Dermis microvascular lymphatic vessel endothelial cell (primary cell): Measurements from ENCODE around the gene ARHGAP15. TPM values are rescaled to one million over a fixed set of nuclear protein-coding genes. Genes with fewer than 3 reads are reported as not detected.

Experiments
- DNase-seq, 2 donors: peaks; one replicate each; pipeline versions ENCODE4 v3.0.0 to v3.0.0-alpha.2; 2010; ENCODE audit warnings: low read depth in 2 of 2
- total RNA-seq: library from RNA; depleted of rRNA; stranded (reverse); fragments of >200 nt; gene quantifications from 2 replicates; pipeline ENCODE4 v1.2.1, GENCODE V29; 2014

Gene ARHGAP15
- total RNA-seq, 1 donor from 2014 or later = under 0.01 TPM

DNA sequence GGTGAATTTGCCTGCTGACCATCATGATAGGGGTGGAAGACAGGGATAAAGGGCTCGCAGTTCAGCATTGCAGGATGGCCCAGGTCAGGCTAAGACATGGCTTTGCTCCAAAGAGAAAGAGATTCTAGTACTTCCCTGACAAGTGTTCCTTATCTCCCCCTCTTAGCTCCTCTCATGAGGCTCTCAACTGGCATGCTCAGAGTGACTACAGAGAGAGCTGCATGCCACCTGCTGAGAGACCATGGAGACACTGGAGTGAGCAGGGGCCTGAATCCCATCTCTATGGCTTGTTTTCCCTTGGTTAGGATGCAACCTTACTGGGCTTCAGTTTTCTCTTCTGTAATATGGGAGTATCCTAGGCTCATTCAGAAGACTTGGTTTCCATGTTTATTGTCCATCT is 94.3 kb downstream of the ARHGAP15 start:
- no peak for DNase-seq

DNA sequence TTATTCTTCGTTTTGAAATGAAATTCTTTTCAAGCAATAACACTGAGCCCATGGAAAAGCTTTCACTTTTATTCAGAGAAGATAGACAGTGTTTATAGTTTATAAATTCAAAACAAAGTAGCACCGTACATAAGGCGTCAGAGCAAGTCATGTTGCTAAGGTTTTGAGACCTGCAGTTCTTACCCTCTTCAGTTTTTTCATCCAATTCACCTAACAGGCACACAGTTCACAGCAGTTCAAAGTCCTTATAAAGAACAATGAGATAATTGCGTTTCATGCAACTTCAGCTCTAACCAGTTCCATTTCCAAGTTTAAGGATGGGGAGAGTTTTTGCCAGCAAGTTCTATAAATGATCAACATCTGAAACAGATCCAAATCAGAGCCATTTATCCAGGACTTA is 96.7 kb downstream of the ARHGAP15 start:
- no peak for DNase-seq

DNA sequence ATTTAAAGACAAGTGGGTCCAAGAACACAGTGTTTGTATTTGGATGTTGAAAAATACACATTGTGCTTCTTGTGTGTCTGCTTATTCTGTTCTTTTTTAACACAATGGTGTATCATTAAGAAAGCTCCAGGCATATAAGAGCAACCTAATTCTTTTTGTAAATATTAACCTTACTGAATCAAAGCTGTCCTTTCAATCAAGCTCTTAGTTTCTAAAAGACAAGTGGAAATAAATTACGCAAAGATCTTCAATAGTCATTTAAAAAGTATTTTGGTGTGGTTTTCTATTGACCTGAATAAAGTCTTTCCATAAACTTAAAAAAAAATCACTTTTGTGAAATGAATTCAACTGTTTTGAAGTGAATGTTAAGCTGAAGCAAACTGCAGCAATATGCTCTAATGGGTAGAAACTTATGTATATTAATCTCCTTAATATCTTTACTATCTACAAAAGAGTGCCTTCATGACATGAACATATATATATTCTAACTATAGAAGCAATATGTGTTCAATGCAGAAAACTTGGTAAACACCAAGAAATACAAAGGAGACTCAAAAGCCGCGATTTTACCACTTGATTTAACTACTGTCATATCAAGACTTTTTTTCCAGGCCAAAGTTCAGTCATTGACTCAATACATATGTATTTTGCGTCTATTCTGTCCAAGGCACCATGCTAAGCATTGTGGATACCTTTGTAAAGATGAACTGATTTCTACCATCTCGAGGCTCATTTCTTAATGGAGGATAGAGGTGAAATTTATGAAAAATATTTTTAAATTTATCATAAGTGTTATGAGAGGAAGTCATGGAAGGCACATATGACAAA is 97.7 kb downstream of the ARHGAP15 start:
- DNase-seq = no peak

DNA sequence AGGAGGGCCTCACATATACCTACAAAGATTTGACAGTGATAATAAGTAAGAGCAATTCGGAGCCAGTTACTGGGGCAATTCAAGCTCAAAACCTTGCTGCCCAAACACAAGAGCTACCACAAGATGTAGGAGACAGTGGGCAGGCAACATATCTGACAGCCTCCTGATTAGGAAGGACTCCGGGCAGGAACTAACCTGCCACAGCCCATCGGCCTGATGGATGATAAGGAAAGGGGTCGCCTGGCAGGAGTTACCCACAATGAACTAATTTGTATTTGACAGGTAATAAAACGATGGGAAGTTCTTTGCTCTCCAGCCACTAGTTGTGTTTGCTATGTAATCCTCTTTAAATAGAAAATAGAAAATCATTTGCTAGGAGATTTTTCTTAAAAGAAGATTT is 100.2 kb downstream of the ARHGAP15 start:
- no peak for DNase-seq

DNA sequence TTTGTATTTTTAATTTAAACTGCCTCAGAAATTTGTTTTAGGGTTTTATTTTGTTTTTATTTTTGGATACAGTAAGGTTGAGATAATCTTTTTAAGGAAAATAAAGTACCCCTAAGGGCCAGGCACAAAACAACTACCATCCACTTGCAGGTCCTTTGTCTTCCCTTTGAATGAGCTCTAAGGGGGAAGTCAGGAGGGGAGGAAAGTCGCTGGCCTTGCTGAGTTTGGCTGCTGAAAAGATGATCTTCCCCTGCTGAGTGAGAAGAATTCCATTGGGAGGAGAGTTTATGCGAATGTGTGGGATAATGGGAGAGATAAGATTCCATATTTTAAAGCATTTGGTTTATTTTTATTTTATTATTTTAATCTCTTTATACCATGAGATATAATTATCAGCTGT is 100.7 kb downstream of the ARHGAP15 start:
- no peak for DNase-seq

DNA sequence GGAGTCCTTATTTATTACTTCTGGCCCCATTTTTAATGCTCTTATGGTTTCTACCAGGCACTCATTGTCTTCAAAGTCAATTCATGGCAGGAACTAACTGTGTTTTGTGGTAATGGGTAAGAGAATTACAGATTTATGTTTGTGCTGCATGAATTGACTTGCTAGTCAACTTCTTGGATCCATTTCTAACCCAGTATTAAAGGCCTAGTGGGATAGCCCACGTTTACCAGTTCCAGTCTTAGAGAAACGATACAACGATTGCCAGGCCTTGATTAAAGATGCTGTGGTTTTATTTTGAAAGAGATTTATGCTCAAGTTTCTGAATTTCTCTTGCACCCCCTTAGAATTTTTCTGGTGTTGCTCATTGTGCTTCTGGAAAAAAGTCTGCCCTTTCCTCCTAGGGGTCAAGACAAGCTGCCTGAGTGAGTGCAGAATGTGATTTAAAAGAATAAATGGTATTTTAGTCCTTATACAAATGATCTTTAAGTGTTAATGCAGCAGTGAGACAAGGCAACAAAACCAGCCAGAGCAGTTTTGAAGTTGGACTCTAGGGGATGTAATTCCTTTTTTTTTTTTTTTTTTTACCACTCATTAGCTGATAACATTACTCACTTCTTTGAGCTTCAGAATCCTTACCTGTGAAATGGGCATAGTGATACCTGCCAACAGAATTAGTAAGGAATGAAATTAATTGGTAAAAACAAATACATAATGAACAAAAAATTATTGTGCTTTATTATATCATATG is 101.5 kb downstream of the ARHGAP15 start:
- DNase-seq = no peak

DNA sequence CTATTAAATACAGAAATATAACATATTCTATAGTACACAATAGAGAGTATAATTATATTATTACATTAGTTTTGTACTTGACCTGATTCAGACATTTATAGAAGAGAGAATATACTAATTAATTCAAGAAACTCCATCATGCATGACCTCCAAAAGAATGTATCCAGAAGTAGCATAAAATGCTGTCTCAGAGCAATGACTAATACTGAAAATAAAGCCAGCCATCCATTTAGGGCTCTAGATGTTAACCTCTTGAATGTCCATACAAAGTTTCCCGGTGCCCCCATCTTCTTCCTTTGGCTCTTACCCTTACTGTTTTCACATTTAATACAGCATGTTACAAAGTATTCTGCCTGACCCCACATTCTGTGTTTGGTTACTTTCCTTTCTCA is 102.0 kb downstream of the ARHGAP15 start:
- DNase-seq = no peak

DNA sequence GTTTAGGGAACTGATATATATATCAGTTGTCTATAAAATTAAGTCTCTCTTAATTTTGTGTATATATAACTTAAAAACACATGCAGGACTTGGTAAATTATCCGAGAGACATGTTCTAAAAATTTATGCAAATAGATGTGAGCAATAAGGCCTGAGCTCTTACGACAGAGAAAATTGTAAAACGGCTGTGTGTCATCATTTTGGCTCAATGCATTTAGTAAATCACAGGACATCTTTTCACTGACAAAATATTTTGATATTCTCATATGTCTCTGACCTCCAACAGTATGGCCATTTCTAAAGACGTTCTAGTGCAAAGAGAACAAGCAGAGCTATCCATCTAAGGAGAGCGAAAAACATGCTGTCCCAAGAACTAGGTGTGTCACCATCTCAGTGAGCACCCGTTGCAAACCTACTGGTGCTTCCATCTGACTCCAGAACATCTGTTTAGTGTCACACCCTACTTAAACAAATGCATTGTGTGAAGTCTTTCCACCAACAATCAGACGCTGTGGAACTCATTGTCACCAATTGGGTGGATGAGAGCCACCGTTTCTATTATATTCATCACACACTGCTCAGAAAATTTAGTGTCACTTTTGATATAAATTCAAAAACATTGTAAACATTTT is 108.0 kb downstream of the ARHGAP15 start:
- DNase-seq = no peak

DNA sequence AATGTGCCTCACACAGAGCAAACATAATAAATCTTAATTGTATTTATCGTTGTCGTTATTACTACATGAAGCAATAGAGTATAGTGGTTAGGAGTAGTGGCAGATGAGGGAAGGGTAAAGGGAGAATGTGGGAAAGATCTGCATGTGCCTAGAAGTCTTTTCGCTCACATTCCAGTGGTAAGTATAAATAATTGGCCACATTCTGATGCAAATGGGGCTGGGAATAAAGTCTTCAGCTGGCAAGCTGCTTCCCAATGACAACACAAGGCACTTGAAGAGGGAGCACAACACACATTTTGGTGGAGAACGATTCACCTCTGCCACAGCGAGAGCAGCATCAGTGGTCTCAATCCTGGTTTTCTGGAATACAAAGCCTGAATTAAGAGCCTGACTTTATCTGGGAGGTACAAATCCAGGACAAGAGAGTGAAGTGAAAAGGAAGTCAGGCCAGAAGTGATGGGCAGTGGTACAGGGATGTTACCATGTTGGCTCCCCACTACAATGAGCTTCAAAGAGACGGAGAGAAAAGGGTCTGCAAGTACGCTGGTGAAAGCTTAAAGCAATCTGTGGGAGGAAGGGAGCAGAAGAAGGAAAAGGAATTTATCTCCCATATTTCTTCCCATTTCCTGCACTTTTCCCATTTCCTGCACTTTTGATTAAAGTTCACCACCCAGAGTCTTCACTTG is 112.3 kb downstream of the ARHGAP15 start:
- DNase-seq = no peak

DNA sequence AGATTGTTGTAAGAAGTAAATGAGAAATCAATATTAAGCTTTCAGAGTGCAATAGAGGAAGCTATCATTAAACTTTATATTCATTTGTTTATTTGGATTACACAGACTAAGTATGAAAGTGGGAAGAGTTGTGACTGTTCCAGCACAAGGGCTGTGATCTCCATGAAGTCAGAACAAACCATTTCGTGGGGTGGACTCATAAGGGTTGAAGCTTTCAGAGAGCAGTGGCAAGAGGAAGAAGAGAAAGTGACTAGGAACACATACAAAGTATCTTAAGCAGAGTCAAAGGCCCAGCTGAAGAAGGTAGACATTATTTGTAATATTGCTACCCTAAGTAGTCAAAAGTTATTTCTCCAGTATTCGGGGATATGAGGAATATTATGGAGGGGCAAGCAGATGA is 117.0 kb downstream of the ARHGAP15 start:
- DNase-seq = no peak

DNA sequence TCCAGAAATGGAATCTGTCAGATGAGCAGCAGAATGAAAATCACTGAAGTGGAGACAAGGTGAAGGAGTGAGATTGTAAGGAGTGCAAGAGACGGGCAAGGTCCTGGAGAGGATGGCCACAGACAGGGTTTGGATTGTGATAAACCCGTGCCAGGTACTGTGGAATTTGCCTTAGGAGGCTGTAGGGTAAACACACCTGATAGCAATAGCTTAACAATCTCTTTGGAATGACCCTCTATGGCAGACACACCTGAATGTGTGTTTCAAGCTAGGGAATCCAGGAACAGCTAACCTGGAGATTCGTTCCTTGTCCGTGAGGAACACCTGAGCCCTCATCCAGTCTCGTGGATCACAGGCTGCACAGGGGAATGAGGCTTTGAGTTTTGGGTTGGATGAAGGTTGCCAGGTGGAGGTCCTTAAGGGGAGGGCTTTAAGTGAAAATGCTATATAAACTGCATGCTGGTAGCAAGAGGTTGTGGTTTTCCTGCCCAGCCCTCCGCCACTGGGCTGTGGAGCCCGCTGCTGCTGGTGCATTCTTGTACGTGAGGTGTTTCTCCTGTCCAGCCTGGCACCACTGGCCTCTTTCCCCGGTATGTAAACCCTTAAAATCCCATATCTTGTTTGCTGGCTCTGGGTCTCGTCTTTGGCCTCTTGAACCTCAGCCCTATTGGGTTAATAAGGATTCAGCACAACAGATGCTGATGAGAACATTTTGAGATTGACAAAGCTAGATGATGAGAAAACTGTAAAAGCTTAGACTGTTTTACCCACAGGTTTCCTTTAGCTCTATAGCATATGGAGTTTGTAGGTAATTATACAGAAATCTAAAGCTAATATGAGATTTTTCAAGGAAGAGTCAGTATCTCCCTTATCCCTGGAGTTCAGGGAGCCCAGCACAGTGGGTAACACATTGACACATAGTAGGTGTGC is 117.9 kb downstream of the ARHGAP15 start:
- DNase-seq = no peak

DNA sequence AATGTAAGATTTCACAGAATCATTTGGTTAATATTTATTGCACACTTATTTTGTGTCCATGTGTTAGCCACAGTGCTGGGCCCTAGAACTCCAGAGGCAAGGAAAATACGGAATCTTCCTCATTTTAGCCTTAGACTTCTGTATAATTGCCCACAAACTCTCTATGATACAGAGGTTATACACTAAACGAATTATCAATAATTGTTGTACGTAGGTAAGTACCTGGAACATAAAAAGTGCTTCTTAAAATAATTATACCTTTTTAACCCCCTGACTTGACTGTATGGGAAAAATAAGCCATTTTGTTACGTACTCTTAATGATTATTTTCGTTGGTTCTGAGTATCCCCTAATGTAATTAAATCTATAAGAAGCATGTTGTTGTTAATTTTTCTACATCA is 119.4 kb downstream of the ARHGAP15 start:
- no peak for DNase-seq

DNA sequence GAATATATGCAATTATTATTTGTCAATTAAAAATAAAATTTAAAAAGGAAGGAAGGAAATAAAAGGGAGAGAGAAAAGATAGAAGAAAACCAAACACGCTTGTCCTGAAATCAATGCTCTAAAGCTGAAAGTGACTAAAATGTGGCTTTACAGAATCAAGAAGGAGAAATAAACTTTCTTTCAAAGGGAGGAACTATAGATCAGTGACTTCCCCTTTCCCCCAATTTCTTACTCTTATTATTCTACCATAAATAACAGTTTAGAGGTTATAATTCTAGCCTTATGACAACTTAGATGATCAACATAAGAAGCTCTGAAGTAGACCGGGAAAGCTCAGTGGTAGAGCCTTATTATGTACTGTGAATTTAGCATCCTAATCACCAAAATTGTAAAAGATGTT is 122.5 kb downstream of the ARHGAP15 start:
- no peak for DNase-seq

DNA sequence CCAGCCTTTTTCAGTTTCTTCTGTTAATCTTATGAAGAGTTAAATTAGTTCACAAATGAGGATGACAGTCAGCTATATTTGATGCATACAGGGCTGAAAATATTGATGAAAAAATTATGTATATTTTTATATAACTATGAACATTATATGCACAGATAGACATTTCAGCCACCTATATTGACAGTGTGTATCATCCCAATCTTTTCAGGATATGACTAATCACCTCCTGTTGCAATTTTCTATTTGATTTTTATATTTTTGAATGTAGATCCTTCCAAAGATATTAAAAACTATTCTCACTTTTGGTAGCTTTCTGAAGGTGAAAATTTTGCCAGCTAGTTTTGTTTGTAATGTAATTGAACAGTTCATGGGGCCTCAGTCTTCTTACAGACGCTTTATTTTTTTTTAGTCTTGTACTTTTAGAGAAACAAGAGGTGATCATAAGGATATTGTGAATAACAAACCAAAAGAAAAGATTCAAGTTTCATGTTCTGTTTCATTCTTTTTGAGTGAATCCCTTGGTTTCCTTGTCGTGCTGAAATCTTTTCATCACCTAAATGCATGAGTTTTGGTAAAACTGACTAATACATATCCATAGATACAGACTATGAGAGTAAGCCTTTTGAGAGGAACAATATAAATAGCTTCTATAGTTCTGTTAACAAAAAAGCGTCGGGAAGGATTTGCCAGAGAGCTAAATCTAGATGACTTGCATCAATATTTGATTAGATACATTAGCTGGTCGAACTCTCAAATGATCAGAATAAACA is 123.1 kb downstream of the ARHGAP15 start:
- no peak for DNase-seq

DNA sequence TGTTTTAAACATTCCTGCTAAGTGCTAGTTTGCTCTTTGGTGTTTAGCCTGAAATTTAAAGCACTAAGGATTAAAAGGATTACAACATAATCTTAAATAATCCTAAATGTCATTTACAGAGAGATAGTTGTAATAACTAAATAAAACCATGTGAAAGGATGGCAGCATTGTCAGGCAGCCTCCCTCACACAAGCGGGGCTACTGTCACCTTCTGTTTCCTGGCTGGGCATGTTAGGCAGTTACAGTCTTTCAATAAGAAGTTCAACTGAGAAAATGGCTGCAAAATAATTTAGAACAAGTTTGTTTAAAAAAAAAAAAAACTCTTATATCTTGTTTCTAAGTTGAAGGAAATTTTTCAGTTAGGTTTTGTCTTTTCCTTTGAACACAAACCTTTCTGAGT is 124.9 kb downstream of the ARHGAP15 start:
- DNase-seq = no peak

DNA sequence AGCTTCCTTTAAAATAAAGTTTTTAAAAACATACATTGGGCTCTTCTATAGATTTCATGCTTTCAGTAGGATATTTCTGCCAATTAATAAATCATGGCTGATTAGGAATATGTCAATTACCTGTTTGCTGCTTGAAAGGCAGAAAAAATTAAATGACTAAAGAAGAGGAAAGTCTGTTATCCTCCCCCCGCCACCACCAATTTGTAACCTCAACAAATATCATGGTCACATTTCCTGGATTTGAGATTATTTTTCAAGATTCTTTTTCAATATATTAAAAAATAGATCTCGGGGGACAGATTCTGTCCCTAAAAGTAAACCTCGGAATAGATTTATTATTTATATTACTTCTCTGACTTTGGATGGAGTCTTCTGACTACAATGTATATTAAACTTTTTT is 125.9 kb downstream of the ARHGAP15 start:
- DNase-seq = no peak

DNA sequence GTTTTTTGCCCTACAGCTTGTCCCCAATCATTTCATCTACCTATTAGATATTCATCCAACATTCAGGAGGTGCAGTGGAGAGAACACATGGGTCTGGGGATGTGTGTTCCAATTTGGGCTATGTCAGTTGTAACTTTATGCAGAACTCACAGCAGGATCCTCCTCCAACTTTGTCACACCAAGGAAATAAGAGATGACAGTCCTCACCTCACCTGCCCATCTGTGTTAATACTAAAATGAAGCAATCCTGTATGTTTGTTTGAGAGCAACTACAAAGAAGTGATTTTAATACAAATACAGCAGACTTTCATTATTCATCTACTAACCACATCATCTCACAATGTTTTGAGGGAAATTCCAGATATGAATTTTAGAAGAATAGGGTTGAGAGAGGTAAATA is 126.7 kb downstream of the ARHGAP15 start:
- DNase-seq = no peak

DNA sequence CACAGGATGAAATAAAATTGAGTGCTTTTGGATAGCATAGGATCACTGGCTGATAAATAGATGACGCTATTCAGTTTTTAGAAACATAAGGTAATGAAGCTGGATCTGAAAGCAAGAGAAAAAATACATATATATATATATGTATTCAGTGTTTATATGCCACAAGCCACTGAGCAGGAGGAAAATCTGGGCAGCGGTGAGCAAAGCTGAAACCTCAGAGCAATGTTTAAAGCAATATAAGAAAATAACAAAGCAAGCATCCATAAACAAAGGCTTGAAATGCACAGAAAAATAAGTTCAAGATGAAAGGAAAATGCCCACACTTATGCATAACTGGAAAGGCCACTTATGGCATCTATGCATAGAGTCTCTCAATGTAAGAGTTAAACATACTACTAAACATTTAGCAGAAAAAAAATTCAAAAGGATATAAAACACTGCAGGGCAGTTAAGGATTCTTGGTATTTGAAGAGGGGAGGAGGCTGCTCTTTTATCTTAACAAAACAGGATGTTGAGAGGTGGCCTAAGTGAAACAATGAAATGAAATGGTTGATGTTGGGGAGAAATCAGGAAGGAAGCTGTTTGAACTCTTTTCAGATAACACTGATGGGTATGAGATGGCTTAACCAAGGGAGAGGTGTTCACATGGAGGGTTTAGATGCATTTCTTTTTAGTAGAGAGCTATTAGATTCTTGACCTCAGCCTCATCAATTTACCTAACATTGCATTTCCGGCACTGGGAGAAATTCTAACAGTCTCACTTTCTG is 129.1 kb downstream of the ARHGAP15 start:
- no peak for DNase-seq

DNA sequence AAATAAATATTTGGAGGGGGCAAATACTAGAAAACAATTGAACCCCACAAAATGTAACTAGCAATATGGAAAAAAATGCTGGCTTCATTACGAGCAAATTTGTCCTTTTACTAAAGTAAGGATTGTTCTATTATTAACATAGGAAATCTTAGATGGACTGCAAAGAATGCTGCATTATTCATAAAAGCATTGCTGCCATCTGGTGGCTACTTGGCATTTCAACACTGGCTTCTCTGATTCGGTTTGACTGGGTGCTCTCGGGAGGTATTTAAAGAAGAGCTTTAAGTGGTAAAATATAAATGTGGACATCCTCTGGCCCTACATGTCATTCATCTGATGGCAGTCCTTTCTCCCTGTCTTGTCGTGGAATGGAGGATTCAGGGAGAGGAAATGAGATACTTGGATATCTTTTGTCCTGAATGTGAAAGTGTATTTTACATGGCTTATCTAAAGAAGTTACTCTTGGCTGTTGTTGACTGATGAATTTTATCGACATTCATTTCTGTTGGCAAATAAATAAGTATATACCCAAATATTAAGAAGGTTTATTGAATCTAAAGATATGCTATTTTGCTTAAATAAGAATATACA is 130.2 kb downstream of the ARHGAP15 start:
- peak; percentile 30 to 61 for DNase-seq
